ENCODE data around the gene EPM2AIP1. TPM values are rescaled to one million over a fixed set of nuclear protein-coding genes. Genes with fewer than 3 reads are reported as not detected.

The EPM2AIP1 gene
- total and polyA plus RNA-seq, 2 of the 8 experiments (the other 6 are each of a cell fraction or from before 2014, with no cell fraction given), result 6.6 to 9.0 TPM

DNA sequence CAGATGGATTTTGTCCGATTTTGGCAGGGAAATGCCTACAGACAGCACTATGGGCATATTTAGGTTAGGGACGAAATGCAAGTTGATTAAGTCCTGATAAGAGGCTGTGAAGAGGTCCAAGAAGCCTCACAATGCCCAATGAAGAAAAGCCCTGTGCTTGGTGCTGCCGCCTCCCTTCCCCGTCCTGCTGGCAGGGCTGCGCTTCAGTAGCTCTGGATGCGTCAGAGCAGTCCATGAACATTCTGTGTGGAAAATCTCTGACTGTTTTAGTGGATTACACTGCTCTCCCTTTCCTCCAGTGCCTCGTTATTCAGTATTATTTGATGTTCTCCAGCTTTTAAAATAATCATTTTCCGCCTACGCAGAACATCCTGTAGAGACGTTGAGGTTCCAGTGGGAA lies 40.0 kb upstream of the EPM2AIP1 start:
- H3K9me3 ChIP-seq (ENCODE audit: insufficient read depth in 2 of 2, low read depth in 1 of 2, low read length in 1 of 2), result 0 out of 4 replicates have a peak, but pooled peaks cover 0 to 3% of the 10 kb centered on the region in 2 experiments
- H3K4me3 ChIP-seq (ENCODE audit: extremely low read depth in 1 of 4, insufficient read depth in 2 of 4, low read depth in 3 of 4, low read length in 4 of 4), result no peak overlapping the region
- H2AFZ ChIP-seq (ENCODE audit: low read length), result no peak overlapping the region
- H3K56ac ChIP-seq (replicated peaks; ENCODE audit: insufficient read length, low read depth, low read length), result no peak overlapping the region
- no peaks in the 10 kb centered on the region for H3K79me2 ChIP-seq (ENCODE audit: control insufficient read depth in 1 of 2, insufficient read depth in 2 of 2, low read length in 2 of 2)
- no peak overlapping the region; the same call in 1 of the 2 replicates for H3K27ac ChIP-seq (ENCODE audit: low read depth, low read length)
- peaks cover 6% of the 10 kb centered on the region; the same call in 1 of the 2 replicates for H3K79me1 ChIP-seq (ENCODE audit: low read depth, low read length)
- WGBS, 2 experiments (ENCODE audit: extremely low coverage in 1 of 2, insufficient coverage in 1 of 2, insufficient read length in 1 of 2, insufficient replicate concordance in 2 of 2, low coverage in 1 of 2, low lambda C conversion rate in 2 of 2, missing lambda C conversion rate in 1 of 2), result 84% methylated on average over 10 of the region's 10 CpGs; no CpG with 5 or more reads in 1 of the 2 experiments
- no peak overlapping the region for H2AK5ac ChIP-seq (ENCODE audit: low read depth, low read length)
- H3K36me3 ChIP-seq (ENCODE audit: control insufficient read depth in 2 of 4, insufficient read depth in 4 of 4, low read length in 3 of 4), result peaks cover 10 to 60% (median 37%) of the 10 kb centered on the region in 4 experiments; a peak in 7 of 8 replicates
- no peak overlapping the region for H2BK12ac ChIP-seq (ENCODE audit: low read depth, low read length)
- TF ChIP-seq TBP (IDR thresholded peaks at IDR 0.05; ENCODE audit: low read depth, low read length), result no peak
- TF ChIP-seq NRF1 (IDR thresholded peaks at IDR 0.05; ENCODE audit: low read depth, low read length), result no peak
- no peak for TF ChIP-seq CBX8 (IDR thresholded peaks at IDR 0.05; ENCODE audit: borderline replicate concordance, low read depth, low read length)
- no peak for TF ChIP-seq SIX5 (IDR thresholded peaks at IDR 0.05; ENCODE audit: low read depth, low read length)
- TF ChIP-seq KDM4A (IDR thresholded peaks at IDR 0.05; ENCODE audit: low read depth, low read length, severe bottlenecking), result no peak
- TF ChIP-seq, protein P1, sequence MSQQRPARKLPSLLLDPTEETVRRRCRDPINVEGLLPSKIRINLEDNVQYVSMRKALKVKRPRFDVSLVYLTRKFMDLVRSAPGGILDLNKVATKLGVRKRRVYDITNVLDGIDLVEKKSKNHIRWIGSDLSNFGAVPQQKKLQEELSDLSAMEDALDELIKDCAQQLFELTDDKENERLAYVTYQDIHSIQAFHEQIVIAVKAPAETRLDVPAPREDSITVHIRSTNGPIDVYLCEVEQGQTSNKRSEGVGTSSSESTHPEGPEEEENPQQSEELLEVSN (IDR thresholded peaks at IDR 0.05), result no peak
- TF ChIP-seq SP1 (IDR thresholded peaks at IDR 0.05; ENCODE audit: low read depth, low read length), result no peak
- TF ChIP-seq, protein P2, sequence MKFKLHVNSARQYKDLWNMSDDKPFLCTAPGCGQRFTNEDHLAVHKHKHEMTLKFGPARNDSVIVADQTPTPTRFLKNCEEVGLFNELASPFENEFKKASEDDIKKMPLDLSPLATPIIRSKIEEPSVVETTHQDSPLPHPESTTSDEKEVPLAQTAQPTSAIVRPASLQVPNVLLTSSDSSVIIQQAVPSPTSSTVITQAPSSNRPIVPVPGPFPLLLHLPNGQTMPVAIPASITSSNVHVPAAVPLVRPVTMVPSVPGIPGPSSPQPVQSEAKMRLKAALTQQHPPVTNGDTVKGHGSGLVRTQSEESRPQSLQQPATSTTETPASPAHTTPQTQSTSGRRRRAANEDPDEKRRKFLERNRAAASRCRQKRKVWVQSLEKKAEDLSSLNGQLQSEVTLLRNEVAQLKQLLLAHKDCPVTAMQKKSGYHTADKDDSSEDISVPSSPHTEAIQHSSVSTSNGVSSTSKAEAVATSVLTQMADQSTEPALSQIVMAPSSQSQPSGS (IDR thresholded peaks at IDR 0.05; ENCODE audit: low read length), result no peak
- H3K23ac ChIP-seq (ENCODE audit: insufficient read length), result no peak overlapping the region
- 0 out of 7 replicates have a peak overlapping the region, but pooled peaks of 1 of the 4 experiments have one; percentile 17 for H3K9ac ChIP-seq (replicated peaks in 1 of 4; ENCODE audit: extremely low read depth in 1 of 4, low read depth in 3 of 4, low read length in 3 of 4)
- no peaks in the 10 kb centered on the region for H3K27me3 ChIP-seq (replicated peaks in 1 of 4; ENCODE audit: control insufficient read depth in 3 of 4, extremely low read depth in 1 of 4, insufficient read depth in 3 of 4, low read length in 3 of 4)
- H3K4ac ChIP-seq (replicated peaks; ENCODE audit: insufficient read length, low read depth, low read length), result no peak overlapping the region
- H4K91ac ChIP-seq (replicated peaks; ENCODE audit: insufficient read length, low read length), result no peak overlapping the region
- FAIRE-seq (no peak), DNase-seq (ENCODE audit: low read depth in 1 of 2, low spot score in 2 of 2) (no peak)
- POLR2A ChIA-PET (ENCODE audit: partially characterized antibody), result no interaction called here
- H3K4me1 ChIP-seq (replicated peaks in 1 of 4; ENCODE audit: control insufficient read depth in 3 of 4, insufficient read depth in 4 of 4, low read length in 3 of 4), result no peaks in the 10 kb centered on the region
- H2BK120ac ChIP-seq (replicated peaks; ENCODE audit: low read depth, low read length), result no peak overlapping the region
- H2BK15ac ChIP-seq (ENCODE audit: low read length), result no peak overlapping the region
- H3K14ac ChIP-seq (ENCODE audit: insufficient read length), result no peak overlapping the region
- CTCF ChIA-PET (ENCODE audit: partially characterized antibody), result interaction anchor here (1.3 to 1.9 kb wide), 3 partner anchors 8 to 74 kb away, joined by 3 to 5 read pairs (median 3); no protein-coding TSS in a partner anchor
- H3K18ac ChIP-seq (ENCODE audit: extremely low read depth, low read length), result no peak overlapping the region
- no peak overlapping the region for H2BK5ac ChIP-seq (ENCODE audit: low read depth, low read length)
- H4K5ac ChIP-seq (ENCODE audit: insufficient read length, low read depth, low read length), result no peak overlapping the region
- no peak overlapping the region for H4K8ac ChIP-seq (ENCODE audit: extremely low read depth, insufficient read depth, low read length)
- H2BK20ac ChIP-seq (ENCODE audit: low read length), result no peak overlapping the region
- no peaks in the 10 kb centered on the region for H3K23me2 ChIP-seq (ENCODE audit: low read depth, low read length)
- no peak overlapping the region for H3K4me2 ChIP-seq (ENCODE audit: insufficient read depth in 1 of 2, low read depth in 2 of 2, low read length in 2 of 2)
- H4K20me1 ChIP-seq (replicated peaks in 1 of 2; ENCODE audit: control insufficient read depth in 1 of 2, insufficient read depth in 2 of 2, low read length in 2 of 2), result no peaks in the 10 kb centered on the region
